OCI-LY7 (cell line): ENCODE data around the gene KCNJ8. TPM values are rescaled to one million over a fixed set of nuclear protein-coding genes. Genes with fewer than 3 reads are reported as not detected.

Experiments
- Bru-seq: library from RNA; stranded (reverse); fragments of 400-500 nt; gene quantifications from one replicate; lab custom pipeline; 2021; lab: Mats Ljungman, UMichigan
- BruChase-seq, 2 experiments: library from RNA; stranded (reverse); fragments of 400-500 nt; gene quantifications; one replicate each; lab custom pipeline; 2021; lab: Mats Ljungman, UMichigan
- BruUV-seq: library from RNA; stranded (reverse); fragments of 400-500 nt; replicated peaks from 2 replicates; lab custom pipeline; 2021; lab: Mats Ljungman, UMichigan
- CTCF ChIA-PET: fragments of 300-600 bp; sonication (Branson Sonifier 250); formaldehyde crosslinking; loops from one replicate; lab custom pipeline; 2022; ENCODE audit warnings: antibody characterized with exemption; ENCODE audit not compliant: unreplicated experiment; lab: Charles Lee
- POLR2A ChIA-PET: fragments of 300-600 bp; sonication (Branson Sonifier 250); formaldehyde crosslinking; loops from one replicate; lab custom pipeline; 2022; ENCODE audit warnings: antibody characterized with exemption; lab: Charles Lee
- DNase-seq: peaks from one replicate; pipeline ENCODE4 v3.0.0-alpha.2; 2015; ENCODE audit warnings: low spot score
- H2AFZ ChIP-seq: fragments of 200-600 bp; sonication (generic), shearing (Covaris generic); 2 replicates; pipeline ENCODE4 v1.6.1; 2014; ENCODE audit warnings: mild to moderate bottlenecking, antibody characterized with exemption, low read length, moderate library complexity
- H3K27ac ChIP-seq: fragments of 200-600 bp; sonication (generic); 2 replicates; pipeline ENCODE4 v1.5.1; 2014; ENCODE audit warnings: mixed run types, low read depth, mild to moderate bottlenecking, moderate library complexity, low read length, inconsistent platforms; ENCODE audit not compliant: poor library complexity, severe bottlenecking
- H3K36me3 ChIP-seq: fragments of 200-600 bp; sonication (generic); 2 replicates; pipeline ENCODE4 v1.6.1; 2014; ENCODE audit warnings: mild to moderate bottlenecking, antibody characterized with exemption, low read length, moderate library complexity, mixed read lengths; ENCODE audit not compliant: insufficient read depth
- H3K4me1 ChIP-seq: fragments of 200-600 bp; sonication (generic); 2 replicates; pipeline ENCODE4 v1.5.1; 2014; ENCODE audit warnings: mild to moderate bottlenecking, low read length; ENCODE audit not compliant: insufficient read depth, poor library complexity, severe bottlenecking
- H3K4me2 ChIP-seq: fragments of 200-600 bp; sonication (generic); 2 replicates; pipeline ENCODE4 v1.6.1; 2014; ENCODE audit warnings: mild to moderate bottlenecking, low read length
- H3K4me3 ChIP-seq: fragments of 200-600 bp; sonication (generic); 2 replicates; pipeline ENCODE4 v1.5.1; 2014; ENCODE audit warnings: mild to moderate bottlenecking, low read depth, low read length; ENCODE audit not compliant: poor library complexity, severe bottlenecking
- H3K79me2 ChIP-seq: fragments of 200-600 bp; sonication (generic); 2 replicates; pipeline ENCODE4 v1.6.1; 2016; ENCODE audit warnings: low read depth, mild to moderate bottlenecking, low read length, moderate library complexity, mixed read lengths; ENCODE audit not compliant: insufficient read depth
- H3K9me2 ChIP-seq: fragments of 200-600 bp; sonication (generic); 2 replicates; pipeline ENCODE4 v1.6.1; 2016; ENCODE audit warnings: mild to moderate bottlenecking, low read length, mixed read lengths; ENCODE audit not compliant: insufficient read depth
- H3K9me3 ChIP-seq: fragments of 200-600 bp; sonication (generic); 2 replicates; pipeline ENCODE4 v1.6.1; 2014; ENCODE audit warnings: mild to moderate bottlenecking, mixed run types, low read length, mixed read lengths
- H4K20me1 ChIP-seq: fragments of 200-600 bp; sonication (generic); 2 replicates; pipeline ENCODE4 v1.6.1; 2014; ENCODE audit warnings: mild to moderate bottlenecking, antibody characterized with exemption, low read length, moderate library complexity, mixed read lengths; ENCODE audit not compliant: insufficient read depth
- CTCF ChIP-seq: fragments of 200-600 bp; sonication (generic); conservative IDR thresholded peaks from 2 replicates; pipeline ENCODE4 v1.5.1; 2014; ENCODE audit warnings: mild to moderate bottlenecking, antibody characterized with exemption, low read length, moderate library complexity, mixed read lengths
- EZH2phosphoT487 ChIP-seq: fragments of 200-600 bp; sonication (generic); IDR thresholded peaks from 2 replicates; pipeline ENCODE4 v1.6.1; 2018; ENCODE audit warnings: low read depth, borderline replicate concordance, mild to moderate bottlenecking, mixed run types, antibody characterized with exemption, low read length, moderate library complexity, mixed read lengths
- intact Hi-C: fragments of 100-400 bp; cut with micrococcal nuclease; formaldehyde crosslinking; loops from one replicate; pipeline ENCODE4 v1.10.0; 2022; ENCODE audit not compliant: unreplicated experiment
- long read RNA-seq: library from polyadenylated mRNA; stranded (forward); transcript quantifications from one replicate; pipeline ENCODE4 v2.0.0, GENCODE V29; 2022
- total RNA-seq, 2 experiments: library from RNA; depleted of rRNA in 1 of 2; stranded (reverse); fragments of >200 nt in 1 of 2; shearing (Covaris generic) in 1 of 2; gene quantifications; 2 replicates each; pipeline ENCODE4 v1.2.3, GENCODE V29; 2014 to 2022

The KCNJ8 gene
- total RNA-seq (2014; rRNA removed; shearing (Covaris generic)) (not detected in 2 replicates), total RNA-seq (2022) (not detected in 2 replicates), Bru-seq, nascent RNA (not detected), BruChase-seq, experiment 1, labeled RNA remaining after a 6-hour chase (not detected), BruChase-seq, experiment 2, labeled RNA remaining after a 2-hour chase (not detected)
- long read RNA-seq, result 0 reads

GRCh38 chr12:21774358-21775132, at the start of gene KCNJ8:
Gene KCNJ8, minus strand, starts transcription at chr12:21774706. Its CDS starts 1,090 bp downstream, at chr12:21773616.
- no peaks in the 10 kb centered on the region for H3K36me3 ChIP-seq
- H3K4me2 ChIP-seq, result no peak within 1 kb of the TSS
- no peaks in the 10 kb centered on the region for H3K9me2 ChIP-seq
- H2AFZ ChIP-seq, result no peak within 1 kb of the TSS
- no peaks in the 10 kb centered on the region for H3K79me2 ChIP-seq
- no peak within 1 kb of the TSS for H3K4me3 ChIP-seq
- intact Hi-C loops, result no loop called here
- ChIA-PET CTCF (interaction anchor here (0.6 kb wide), 1 partner anchor 393 kb away, joined by 8 read pairs; no protein-coding TSS in a partner anchor), POLR2A (no interaction called here)
- H4K20me1 ChIP-seq, result no peaks in the 10 kb centered on the region
- no peaks in the 10 kb centered on the region for H3K4me1 ChIP-seq
- H3K27ac ChIP-seq, result no peak within 1 kb of the TSS
- no peaks in the 10 kb centered on the region for H3K9me3 ChIP-seq
- DNase-seq, result no peak
- TF ChIP-seq EZH2phosphoT487 (no peak), CTCF (no peak)
- no TSS peak for BruUV-seq

GRCh38 chr12:21823581-21823980, 49.1 kb upstream of the KCNJ8 start:
- intact Hi-C loops, result no loop called here
- Histone ChIP-seq H4K20me1 (no peaks in the 10 kb centered on the region), H2AFZ (no peak overlapping the region), H3K4me2 (no peak overlapping the region), H3K9me3 (no peaks in the 10 kb centered on the region), H3K79me2 (no peaks in the 10 kb centered on the region), H3K4me1 (no peaks in the 10 kb centered on the region), H3K27ac (no peak overlapping the region), H3K4me3 (no peak overlapping the region), H3K36me3 (no peaks in the 10 kb centered on the region), H3K9me2 (no peaks in the 10 kb centered on the region)
- no TSS peak for BruUV-seq
- ChIA-PET POLR2A (no interaction called here), CTCF (no interaction called here)
- no peak for DNase-seq
- no peak for TF ChIP-seq EZH2phosphoT487
- TF ChIP-seq CTCF, result no peak

- Histone ChIP-seq H3K9me3 (no peaks in the 10 kb centered on the region), H3K27ac (no peak overlapping the region), H2AFZ (no peak overlapping the region), H3K79me2 (no peaks in the 10 kb centered on the region), H3K4me1 (no peaks in the 10 kb centered on the region), H3K4me2 (no peak overlapping the region), H3K36me3 (no peaks in the 10 kb centered on the region), H3K4me3 (no peak overlapping the region), H4K20me1 (no peaks in the 10 kb centered on the region), H3K9me2 (no peaks in the 10 kb centered on the region)
- no peak for DNase-seq
- TF ChIP-seq CTCF (no peak), EZH2phosphoT487 (no peak)
- BruUV-seq, result no TSS peak
- CTCF ChIA-PET, result no interaction called here
- POLR2A ChIA-PET, result interaction anchor here (0.6 kb wide), 1 partner anchor 504 kb away, joined by 3 read pairs; no protein-coding TSS in a partner anchor
- intact Hi-C loops, result no loop called here
These were observed 45.2 kb upstream of the KCNJ8 start for GRCh38 chr12:21819678-21820077.
